Measurements from ENCODE around the gene IGF1R.
"Not testable (repeated sequence)": the region's sequence is repeated elsewhere in the genome, so short reads cannot be mapped to it uniquely, and the experiment has no call there.

Gene IGF1R

DNA sequence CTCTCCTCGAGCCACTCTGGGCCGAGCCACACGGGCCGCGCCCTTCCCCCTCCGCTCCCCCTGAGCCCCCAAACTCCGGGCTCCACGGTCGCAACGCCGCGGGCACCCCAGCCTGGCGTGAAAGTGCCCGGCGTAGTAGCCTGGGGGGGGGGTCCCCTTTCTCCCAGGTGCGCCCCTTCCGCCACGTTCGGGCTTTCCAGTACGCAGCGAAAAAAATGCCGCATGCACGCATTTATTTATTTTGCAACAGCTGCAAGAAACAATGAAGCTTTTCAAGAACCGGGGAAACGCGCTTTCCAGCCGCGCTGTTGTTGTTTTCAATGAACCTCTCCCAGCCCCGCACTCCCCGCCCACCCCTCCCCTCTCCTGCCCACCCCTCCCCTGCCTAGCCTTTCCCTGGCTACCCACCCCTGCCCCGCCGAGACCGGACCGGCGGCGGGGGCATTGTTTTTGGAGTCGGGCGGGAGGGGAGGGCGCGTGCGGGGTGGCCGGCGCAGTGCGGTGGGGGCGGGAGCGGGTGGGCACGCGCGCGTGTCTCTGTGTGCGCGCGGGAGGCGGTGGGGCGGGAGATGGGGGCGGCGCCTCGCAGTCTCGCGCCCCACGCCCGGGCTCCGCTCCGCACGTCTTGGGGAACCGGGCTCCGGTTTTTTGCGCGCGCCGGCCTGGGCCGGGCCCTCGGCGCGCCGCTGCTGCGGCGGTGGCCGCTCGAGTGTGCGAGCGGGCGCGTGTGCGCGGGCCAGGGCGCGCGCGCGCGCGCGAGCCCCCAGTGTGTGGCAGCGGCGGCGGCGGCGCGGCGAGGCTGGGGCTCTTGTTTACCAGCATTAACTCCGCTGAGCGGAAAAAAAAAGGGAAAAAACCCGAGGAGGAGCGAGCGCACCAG, at the start of gene IGF1R:
TSS of gene IGF1R (plus strand) at position 766 of the 880 bp plus-strand sequence. CDS start 1,043 bp downstream, outside the sequence.
- peak; percentile 70 to 80 (median 73) for DNase-seq (ENCODE audit: low read depth in 2 of 3, low spot score in 1 of 3)

- peak; percentile 8 to 26 (median 13) for DNase-seq (ENCODE audit: low read depth in 2 of 3, low spot score in 1 of 3)
These were observed 48.2 kb upstream of the IGF1R start for GRCh38 chr15:98599909-98600691.

- no peak for DNase-seq (ENCODE audit: low read depth in 2 of 3, low spot score in 1 of 3)
These were observed 43.4 kb upstream of the IGF1R start for GRCh38 chr15:98604983-98605382.

DNA sequence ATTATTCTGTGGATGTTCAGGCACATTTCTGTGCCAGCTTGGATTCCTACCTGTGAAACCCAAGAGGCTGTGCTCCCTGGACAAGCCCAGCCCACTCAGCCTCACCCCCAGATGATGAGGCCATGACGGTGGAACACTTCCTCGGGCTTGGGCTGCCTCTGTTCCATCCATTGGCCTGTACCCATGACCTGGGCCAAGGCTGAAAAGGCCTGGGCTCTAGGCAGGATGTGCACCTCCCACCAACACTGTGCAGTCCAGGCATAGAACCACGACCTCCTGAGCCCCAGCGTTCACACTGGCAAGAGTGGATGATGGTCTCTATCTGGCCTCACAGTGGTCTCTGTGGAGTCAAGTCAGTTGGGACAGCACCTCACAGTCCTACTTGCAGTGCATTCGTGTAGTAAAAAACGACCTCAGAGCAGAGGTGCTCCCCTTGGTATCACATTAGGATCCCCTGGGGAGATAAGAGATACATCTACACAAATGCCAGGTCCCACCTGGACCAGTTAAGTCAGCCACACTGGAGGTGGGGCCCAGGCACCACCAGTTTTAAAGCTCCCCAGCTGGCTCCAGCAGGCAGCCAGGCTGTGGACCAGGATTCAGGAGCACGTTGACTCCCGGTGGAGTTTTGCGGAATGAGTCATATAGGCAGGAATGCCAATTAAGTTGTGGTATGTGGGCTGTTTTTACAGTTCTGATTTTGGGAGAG, 39.0 kb upstream of the IGF1R start:
- no peak for DNase-seq (ENCODE audit: low read depth in 2 of 3, low spot score in 1 of 3)

DNA sequence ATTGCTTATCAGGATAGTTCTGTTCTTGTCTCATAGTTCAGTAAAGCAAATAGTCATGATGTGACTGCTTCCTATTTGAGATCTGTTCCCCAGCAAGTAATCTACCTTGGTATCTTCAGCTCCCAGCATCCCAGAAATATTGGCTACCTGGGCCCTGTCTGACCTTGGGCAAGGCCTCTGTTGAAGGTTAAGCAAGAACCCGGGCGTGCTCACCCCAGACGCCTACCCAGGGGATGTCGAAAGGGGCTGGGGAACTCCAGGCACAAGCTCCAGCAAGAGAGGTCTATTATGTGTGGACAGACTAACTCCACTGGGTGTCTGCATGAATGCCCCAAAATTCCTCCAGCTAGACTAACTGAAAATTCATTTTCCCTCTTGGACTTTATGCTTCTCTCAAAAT, 37.3 kb upstream of the IGF1R start:
- DNase-seq (ENCODE audit: low read depth in 2 of 3, low spot score in 1 of 3): no peak

- DNase-seq (ENCODE audit: low read depth in 2 of 3, low spot score in 1 of 3): no peak
These were observed 36.5 kb upstream of the IGF1R start for GRCh38 chr15:98611808-98612207.

GRCh38 chr15:98612490-98613110, 35.7 kb upstream of the IGF1R start:
- no peak for DNase-seq (ENCODE audit: low read depth in 2 of 3, low spot score in 1 of 3)

GRCh38 chr15:98614681-98615080, 33.7 kb upstream of the IGF1R start:
- no peak for DNase-seq (ENCODE audit: low read depth in 2 of 3, low spot score in 1 of 3)

DNA sequence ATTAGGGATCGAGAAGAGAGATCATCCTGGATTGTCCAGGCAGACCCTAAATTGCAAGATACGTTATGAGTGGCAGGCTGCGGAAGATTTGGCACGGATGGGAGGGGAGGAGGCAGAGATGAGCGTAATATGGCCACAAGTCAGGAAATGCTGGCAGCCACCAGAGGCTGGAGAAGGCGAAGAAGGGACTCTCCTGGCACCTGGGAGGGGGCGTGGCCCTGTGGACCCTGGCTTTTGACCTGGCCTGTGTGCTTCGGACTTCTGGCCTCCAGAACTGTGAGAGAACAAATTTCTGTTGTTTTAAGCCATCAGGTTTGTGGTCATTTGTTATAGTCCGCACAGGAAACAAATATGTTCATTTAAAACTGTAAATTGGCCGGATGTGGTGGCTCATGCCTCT, 31.9 kb upstream of the IGF1R start:
- no peak for DNase-seq (ENCODE audit: low read depth in 2 of 3, low spot score in 1 of 3)

DNA sequence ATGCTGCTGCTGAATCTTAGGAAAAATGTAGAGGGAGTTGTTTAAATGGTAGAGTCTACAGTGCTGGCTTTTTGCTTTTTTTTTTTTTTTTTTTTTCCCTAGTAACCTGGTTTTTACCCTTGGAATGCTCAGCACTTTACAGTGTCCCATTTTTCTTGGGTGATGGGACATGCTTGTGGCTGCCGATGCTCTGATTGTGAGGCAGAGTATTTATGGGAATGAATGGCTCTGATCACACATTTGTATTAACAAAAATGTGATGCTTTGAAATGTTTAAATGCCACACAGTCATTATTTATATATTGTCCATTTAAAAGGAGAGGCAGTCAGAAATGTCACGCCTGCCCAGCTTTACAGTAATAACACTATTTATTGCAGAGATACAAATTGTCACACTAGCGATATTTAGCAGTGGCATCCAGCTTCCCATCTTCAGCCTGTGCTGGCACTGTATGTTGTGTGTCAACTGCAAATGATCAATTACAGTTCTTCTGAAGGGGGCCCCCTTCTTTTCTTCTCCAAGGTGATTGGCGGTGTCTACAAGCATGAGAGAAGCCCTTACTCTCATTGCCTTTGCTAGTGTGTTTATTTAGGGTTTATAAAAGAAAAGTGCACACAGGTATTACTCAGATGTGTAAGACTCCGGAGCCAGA, 30.9 kb upstream of the IGF1R start:
- DNase-seq (ENCODE audit: low read depth in 2 of 3, low spot score in 1 of 3): no peak

DNA sequence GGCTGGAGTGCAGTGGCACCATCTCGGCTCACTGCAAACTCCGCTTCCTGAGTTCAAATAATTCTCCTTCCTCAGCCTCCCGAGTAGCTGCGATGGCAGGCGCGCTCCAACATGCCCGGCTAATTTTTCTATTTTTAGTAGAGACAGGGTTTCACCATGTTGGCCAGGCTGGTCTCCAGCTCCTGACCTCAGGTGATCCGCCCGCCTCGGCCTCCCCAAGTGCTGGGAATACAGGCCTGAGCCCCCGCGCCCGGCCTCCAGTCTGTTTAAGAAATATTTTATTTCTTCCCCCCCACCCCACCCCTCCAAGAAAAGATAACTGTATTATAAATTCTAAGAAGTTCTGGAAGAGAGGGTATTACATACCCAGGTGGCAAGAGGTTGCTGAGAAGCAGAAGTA, 29.8 kb upstream of the IGF1R start:
- not testable (repeated sequence) for DNase-seq (ENCODE audit: low read depth in 2 of 3, low spot score in 1 of 3)

DNA sequence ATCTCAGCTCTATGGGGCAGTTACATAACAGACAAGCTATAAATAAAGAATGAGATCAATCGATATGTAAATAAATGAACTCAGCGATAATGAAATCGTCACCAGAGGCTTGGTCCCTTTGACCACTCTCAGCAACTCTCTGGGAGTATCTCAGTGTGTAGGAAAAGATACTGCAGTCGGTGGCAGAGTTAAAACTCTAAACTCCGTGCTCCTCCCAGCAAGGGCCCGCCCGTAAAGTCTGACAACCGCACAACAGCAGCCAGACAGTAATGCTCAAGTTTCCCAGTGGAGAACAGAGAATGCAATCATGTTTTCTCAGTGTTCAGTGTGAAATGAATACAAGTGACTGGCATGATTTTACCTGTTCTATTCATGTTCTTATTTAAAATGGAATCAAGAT, 28.3 kb upstream of the IGF1R start:
- DNase-seq (ENCODE audit: low read depth in 2 of 3, low spot score in 1 of 3): no peak

DNA sequence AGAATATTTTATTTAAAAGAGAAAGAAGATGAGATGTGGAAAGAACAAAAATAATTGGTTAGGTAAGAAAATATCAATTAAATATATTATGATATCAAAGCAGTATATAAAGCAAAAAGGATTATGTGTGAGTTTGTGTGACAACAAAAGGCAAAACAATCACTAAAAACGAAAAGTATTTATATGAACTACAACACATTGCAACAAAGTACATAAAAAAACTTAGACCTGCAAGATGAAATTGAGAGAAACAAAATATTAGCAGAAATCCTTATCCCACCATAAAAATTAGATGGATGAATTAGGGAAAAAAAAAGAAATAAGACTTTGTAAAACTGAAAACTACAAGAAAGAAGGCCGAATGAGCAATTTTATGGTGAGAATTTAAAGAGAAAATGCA, 27.3 kb upstream of the IGF1R start:
- DNase-seq (ENCODE audit: low read depth in 2 of 3, low spot score in 1 of 3): no peak

DNA sequence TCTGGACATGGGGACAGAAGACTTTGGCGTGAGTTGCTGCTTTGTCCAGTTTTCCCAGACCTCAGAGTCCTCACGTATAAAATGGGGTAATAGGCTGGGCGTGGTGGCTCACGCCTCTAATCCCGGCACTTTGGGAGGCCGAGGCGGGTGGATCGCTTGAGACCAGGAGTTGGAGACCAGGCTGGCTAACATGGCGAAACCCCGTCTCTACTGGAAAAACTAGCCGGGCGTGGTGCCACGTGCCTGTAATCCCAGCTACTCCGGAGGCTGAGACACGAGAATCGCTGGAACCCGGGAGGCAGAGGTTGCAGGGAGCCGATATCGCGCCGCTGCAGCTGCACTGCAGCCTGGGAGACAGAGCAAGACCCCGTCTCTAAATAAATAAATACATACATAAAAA, 22.7 kb upstream of the IGF1R start:
- no peak for DNase-seq (ENCODE audit: low read depth in 2 of 3, low spot score in 1 of 3)

- DNase-seq (ENCODE audit: low read depth in 2 of 3, low spot score in 1 of 3): no peak
These were observed 22.2 kb upstream of the IGF1R start for GRCh38 chr15:98626153-98626552.

- DNase-seq (ENCODE audit: low read depth in 2 of 3, low spot score in 1 of 3): no peak
These were observed 20.1 kb upstream of the IGF1R start for GRCh38 chr15:98628216-98628615.

DNA sequence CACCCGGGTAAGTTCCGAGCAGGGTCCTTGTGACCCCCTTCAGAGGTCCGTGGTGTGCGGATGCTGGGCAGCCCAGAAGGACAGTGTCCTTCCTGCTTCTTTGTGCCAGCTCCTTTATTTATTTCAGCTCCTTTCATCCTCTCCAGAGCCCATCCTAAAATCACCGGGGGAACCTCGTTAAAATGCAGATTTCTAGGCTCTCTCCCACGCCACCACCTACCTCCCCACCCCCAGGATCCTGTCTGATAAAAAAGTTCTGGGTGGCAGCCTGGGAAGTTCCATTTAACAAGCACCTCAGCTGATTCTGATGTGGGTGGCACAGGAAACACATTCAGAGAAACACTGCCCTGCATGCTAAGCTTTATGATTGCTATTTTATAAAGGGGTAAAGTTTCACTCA, 12.5 kb upstream of the IGF1R start:
- no peak for DNase-seq (ENCODE audit: low read depth in 2 of 3, low spot score in 1 of 3)

- no peak for DNase-seq (ENCODE audit: low read depth in 2 of 3, low spot score in 1 of 3)
These were observed 5.2 kb upstream of the IGF1R start for GRCh38 chr15:98643115-98643514.

DNA sequence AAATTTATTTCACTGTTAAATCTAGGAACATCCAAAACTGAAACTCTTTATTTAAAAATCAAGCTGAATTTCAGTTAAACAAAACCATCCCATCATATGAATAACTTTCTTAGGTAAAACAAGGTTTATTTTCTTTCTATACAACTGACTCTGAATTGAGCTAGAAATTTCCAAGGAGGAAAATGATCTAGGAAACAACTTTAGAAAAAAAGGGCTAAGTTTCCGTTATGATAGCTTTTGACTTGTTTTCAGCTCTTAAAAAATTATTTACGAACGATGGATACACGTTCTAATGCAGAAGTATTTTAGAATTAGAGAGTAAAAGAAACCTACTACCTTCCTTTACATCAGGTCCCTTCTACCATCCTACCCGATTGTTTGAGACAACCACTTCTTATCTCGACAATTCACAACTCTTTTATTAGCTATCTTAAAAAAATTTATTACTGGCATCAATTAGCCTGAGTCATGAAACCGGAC, 1.8 kb upstream of the IGF1R start:
- no peak for DNase-seq (ENCODE audit: low read depth in 2 of 3, low spot score in 1 of 3)

- DNase-seq (ENCODE audit: low read depth in 2 of 3, low spot score in 1 of 3): peak; percentile 43 to 60 (median 48)
These were observed 1.1 kb upstream of the IGF1R start for GRCh38 chr15:98647026-98647773.

Data from stimulated activated CD4-positive, alpha-beta T cell treated with anti-CD3 and anti-CD28 coated beads, Interleukin-12 subunit alpha, Interleukin-12 subunit beta, amount 100 ng/mL, for 48 hours (primary cell).